HepG2 (cell line): ENCODE data around the gene FAM131C. TPM values are rescaled to one million over a fixed set of nuclear protein-coding genes. Genes with fewer than 3 reads are reported as not detected.

ENCODE experiments used
- ATAC-seq: fragments of 200-7000 bp; cut with Tn5 transposase; 3 replicates; pipeline ENCODE4 v1.9.1; 2020; ENCODE audit warnings: mild to moderate bottlenecking, moderate library complexity
- BruUV-seq: library from RNA; stranded (reverse); fragments of 400-500 nt; replicated peaks from 2 replicates; lab custom pipeline; 2021; lab: Mats Ljungman, UMichigan
- CTCF ChIA-PET: fragments of 300-600 bp; formaldehyde crosslinking; extraction: SDS; loops from one replicate; lab custom pipeline; 2021; ENCODE audit warnings: low total read pairs, inconsistent platforms, low intra/inter-chr PET ratio; lab: Yijun Ruan, JAX
- POLR2A ChIA-PET: fragments of 350-600 bp; sonication (Branson Sonifier 250); formaldehyde crosslinking; loops from one replicate; lab custom pipeline; 2020; ENCODE audit warnings: antibody characterized with exemption, inconsistent platforms; lab: Yijun Ruan, JAX
- DNase-seq: peaks from one replicate; pipeline ENCODE4 v3.0.0-alpha.2; 2015; ENCODE audit warnings: low spot score
- FAIRE-seq: peaks from 3 replicates; lab custom pipeline; 2011; peaks lifted over from hg19 to GRCh38; lab: Jason Lieb, UNC
- H2AFZ ChIP-seq: one replicate; pipeline ENCODE4 v1.6.1; 2011; ENCODE audit warnings: low read length, inconsistent platforms
- H3K27ac ChIP-seq: fragments of 300-600 bp; 3 replicates; pipeline ENCODE4 v1.8.0; 2011; ENCODE audit warnings: mixed run types, mild to moderate bottlenecking, mixed read lengths, low read length, inconsistent platforms; ENCODE audit not compliant: insufficient read depth; ENCODE audit errors: extremely low read length
- H3K27me3 ChIP-seq, 2 experiments: fragments of 200-600 bp in 1 of 2; 2 replicates in 1 of 2; 3 replicates in 1 of 2; pipeline versions ENCODE4 v1.6.0 to v1.8.0; 2011; ENCODE audit warnings: low read length in 2 of 2, mild to moderate bottlenecking in 2 of 2, moderate library complexity in 2 of 2, inconsistent platforms in 1 of 2; ENCODE audit not compliant: insufficient read depth in 2 of 2, control insufficient read depth in 1 of 2
- H3K36me3 ChIP-seq, 2 experiments: fragments of 200-600 bp in 1 of 2; replicated peaks in 1 of 2; 2 replicates in 1 of 2; 3 replicates in 1 of 2; pipeline versions ENCODE4 v1.5.1 to v1.8.0; 2011; ENCODE audit warnings: low read length in 2 of 2, inconsistent platforms in 1 of 2; ENCODE audit not compliant: insufficient read depth in 2 of 2, control insufficient read depth in 1 of 2
- H3K4me1 ChIP-seq: 2 replicates; pipeline ENCODE4 v1.5.1; 2012; ENCODE audit warnings: low read length, inconsistent platforms; ENCODE audit not compliant: insufficient read depth
- H3K4me2 ChIP-seq: 2 replicates; pipeline ENCODE4 v1.6.0; 2011; ENCODE audit warnings: low read depth, low read length, inconsistent platforms
- H3K4me3 ChIP-seq, 3 experiments: fragments of 200-600 bp in 1 of 3; sonication (generic), shearing (Covaris generic) in 1 of 3; replicated peaks in 1 of 3; 2 replicates each; pipeline ENCODE4 v1.5.1; 2011 to 2016; ENCODE audit warnings: low read length in 3 of 3, inconsistent platforms in 2 of 3, low read depth in 2 of 3, mild to moderate bottlenecking in 2 of 3, control low read depth in 1 of 3, mixed read lengths in 1 of 3; ENCODE audit not compliant: insufficient read depth in 1 of 3
- H3K79me2 ChIP-seq: one replicate; pipeline ENCODE4 v1.6.1; 2011; ENCODE audit warnings: low read length, inconsistent platforms; ENCODE audit not compliant: insufficient read depth
- H3K9ac ChIP-seq: 2 replicates; pipeline ENCODE4 v1.6.0; 2011; ENCODE audit warnings: mild to moderate bottlenecking, low read depth, low read length, inconsistent platforms; ENCODE audit not compliant: insufficient read depth
- H3K9me3 ChIP-seq: 2 replicates; pipeline ENCODE4 v1.5.1; 2012; ENCODE audit warnings: mild to moderate bottlenecking, low read length
- H4K20me1 ChIP-seq: 2 replicates; pipeline ENCODE4 v1.6.0; 2011; ENCODE audit warnings: inconsistent platforms, mild to moderate bottlenecking, low read length, moderate library complexity; ENCODE audit not compliant: insufficient read depth
- ATF3 ChIP-seq: sonication (generic); formaldehyde crosslinking; IDR thresholded peaks from 2 replicates; pipeline ENCODE4 v1.4.0; 2020; ENCODE audit warnings: missing genetic modification reagents
- CBX5 ChIP-seq: sonication (generic); formaldehyde crosslinking; IDR thresholded peaks from 2 replicates; pipeline ENCODE4 v1.4.0; 2020; ENCODE audit warnings: missing genetic modification reagents, borderline replicate concordance
- HIC2 ChIP-seq: sonication (generic); formaldehyde crosslinking; IDR thresholded peaks from 2 replicates; pipeline ENCODE4 v1.9.0; 2022; ENCODE audit warnings: low read depth, missing genetic modification reagents
- JUND ChIP-seq: sonication (generic); formaldehyde crosslinking; IDR thresholded peaks from 2 replicates; pipeline ENCODE4 v1.8.0; 2022; ENCODE audit warnings: mild to moderate bottlenecking, missing genetic modification reagents
- MAFF ChIP-seq: IDR thresholded peaks from 2 replicates; pipeline ENCODE4 v1.6.1; 2011; ENCODE audit warnings: low read depth, low read length, improper control_type of control experiment
- MAFK ChIP-seq, 2 experiments: IDR thresholded peaks in 1 of 2; conservative IDR thresholded peaks in 1 of 2; 2 replicates each; pipeline ENCODE4 v1.6.1; 2011; ENCODE audit warnings: improper control_type of control experiment in 2 of 2, low read length in 2 of 2
- MYPOP ChIP-seq: sonication (generic); formaldehyde crosslinking; IDR thresholded peaks from 2 replicates; pipeline ENCODE4 v1.8.1; 2023; ENCODE audit warnings: mild to moderate bottlenecking, moderate library complexity, missing genetic modification reagents
- PHB2 ChIP-seq: fragments of 450-650 bp; IDR thresholded peaks from 2 replicates; pipeline ENCODE4 v1.6.1; 2018; ENCODE audit not compliant: partially characterized antibody
- POGK ChIP-seq: sonication (generic); formaldehyde crosslinking; conservative IDR thresholded peaks from 2 replicates; pipeline ENCODE4 v1.8.0; 2022; ENCODE audit warnings: mild to moderate bottlenecking, moderate library complexity, missing genetic modification reagents
- PRMT3 ChIP-seq: sonication (generic); formaldehyde crosslinking; IDR thresholded peaks from 2 replicates; pipeline ENCODE4 v1.8.1; 2022; ENCODE audit warnings: low read depth, mild to moderate bottlenecking, moderate library complexity, missing genetic modification reagents, borderline replicate concordance
- TAF15 ChIP-seq: fragments of 200-400 bp; formaldehyde crosslinking; IDR thresholded peaks from one replicate; pipeline ENCODE4 v1.6.1; 2018; ENCODE audit warnings: mild to moderate bottlenecking, low read depth, low read length; ENCODE audit not compliant: poor library complexity, severe bottlenecking
- TBX2 ChIP-seq: sonication (generic); formaldehyde crosslinking; IDR thresholded peaks from 2 replicates; pipeline ENCODE4 v1.5.0; 2020; ENCODE audit warnings: missing genetic modification reagents, mild to moderate bottlenecking, borderline replicate concordance
- ZNF143 ChIP-seq: sonication (generic); formaldehyde crosslinking; IDR thresholded peaks from 2 replicates; pipeline ENCODE4 v1.4.0; 2020; ENCODE audit warnings: missing genetic modification reagents
- ZNF281 ChIP-seq: sonication (generic); formaldehyde crosslinking; IDR thresholded peaks from 2 replicates; pipeline ENCODE4 v1.4.0; 2020; ENCODE audit warnings: missing genetic modification reagents, borderline replicate concordance
- ZNF292 ChIP-seq: sonication (generic); formaldehyde crosslinking; IDR thresholded peaks from 2 replicates; pipeline ENCODE4 v1.8.1; 2022; ENCODE audit warnings: mild to moderate bottlenecking, low read depth, missing genetic modification reagents, borderline replicate concordance
- ZNF562 ChIP-seq: sonication (generic); formaldehyde crosslinking; IDR thresholded peaks from 2 replicates; pipeline ENCODE4 v1.8.0; 2022; ENCODE audit warnings: missing genetic modification reagents, borderline replicate concordance
- ZSCAN31 ChIP-seq: sonication (generic); formaldehyde crosslinking; IDR thresholded peaks from 2 replicates; pipeline ENCODE4 v1.5.0; 2020; ENCODE audit warnings: low read depth, mild to moderate bottlenecking, missing genetic modification reagents
- WGBS: methylation state at CpG from one replicate; pipeline ENCODE4 v1.1.6; 2017; ENCODE audit warnings: low lambda C conversion rate; 5-methylcytosine and 5-hydroxymethylcytosine counted together
- in situ Hi-C: cut with HindIII; loops from 2 replicates; pipeline ENCODE4 v1.10.0; 2017; ENCODE audit warnings: low pct_unique_long_range_greater_than_20kb; ENCODE audit not compliant: extremely low pct_ligation_motif_present
- intact Hi-C: fragments of 100-400 bp; cut with micrococcal nuclease; formaldehyde crosslinking; loops from one replicate; pipeline ENCODE4 v1.10.0; 2022; ENCODE audit not compliant: unreplicated experiment
- polyA plus RNA-seq, 8 experiments: library from polyadenylated mRNA; depleted of rRNA in 3 of 8; stranded (reverse) in 7 of 8; unstranded in 1 of 8; fragments of >200 nt; fragmentation: Illumina TruSeq in 4 of 8; extraction: Trizol in 4 of 8; gene quantifications; 2 replicates each; pipeline versions ENCODE4 v1.2.1 to v1.2.3, GENCODE V29; 2011 to 2016; ENCODE audit warnings: low read depth in 4 of 8, missing spikeins in 1 of 8, mixed read lengths in 1 of 8; ENCODE audit not compliant: insufficient read depth in 1 of 8
- total RNA-seq, 5 experiments: library from RNA; depleted of rRNA; stranded (reverse); fragments of >200 nt; fragmentation: Illumina TruSeq; extraction: Trizol; gene quantifications; 2 replicates each; pipeline ENCODE4 v1.2.3, GENCODE V29; 2016; ENCODE audit warnings: low read depth in 1 of 5

The FAM131C gene
- total and polyA plus RNA-seq, 2 of the 13 experiments (the other 11 are each of a cell fraction or from before 2014, with no cell fraction given): 0.07 TPM; not detected in 1

GRCh38 chr1:16088996-16089395 lies 15.5 kb upstream of the FAM131C start:
- BruUV-seq: no TSS peak
- TF ChIP-seq ATF3 (CRISPR knock-in tag) (no peak), ZNF292 (no peak), HIC2 (no peak), ZNF143 (CRISPR knock-in tag) (no peak), CBX5 (CRISPR knock-in tag) (no peak), ZSCAN31 (CRISPR knock-in tag) (no peak), MYPOP (no peak), TBX2 (no peak), MAFF (peak; percentile 28; the same call in 1 of the 2 replicates), TAF15 (no peak), ZNF562 (no peak), MAFK (conservative IDR thresholded peaks at IDR 0.05 in 1 of 2, IDR thresholded peaks at IDR 0.05 in 1 of 2; ENCODE audit: low read length in 2 of 2) (0 out of 4 replicates have a peak, but pooled peaks have one; percentile 11 to 29), POGK (CRISPR knock-in tag) (no peak), JUND (CRISPR knock-in tag) (no peak), PHB2 (no peak), ZNF281 (CRISPR knock-in tag) (no peak), PRMT3 (no peak)

More at GRCh38 chr1:16088996-16089395, 15.5 kb upstream of the FAM131C start:
- Histone ChIP-seq H3K36me3 (no peaks in the 10 kb centered on the region), H4K20me1 (no peaks in the 10 kb centered on the region), H3K79me2 (no peaks in the 10 kb centered on the region), H3K27ac (no peak overlapping the region), H2AFZ (no peak overlapping the region), H3K27me3 (peaks cover 2 to 60% of the 10 kb centered on the region in 2 experiments; a peak in 4 of 5 replicates), H3K4me1 (peaks cover 50% of the 10 kb centered on the region), H3K9ac (peak overlapping the region; percentile 8; the same call in 1 of the 2 replicates), H3K4me2 (peak overlapping the region; percentile 61; the same call in 1 of the 2 replicates), H3K4me3 (peak overlapping the region in 1 of 3 experiments; percentile 59; a peak in 1 of 6 replicates), H3K9me3 (no peaks in the 10 kb centered on the region)
- 6% methylated on average over 2 of the region's 9 CpGs for WGBS
- ATAC-seq (peak; percentile 49; the same call in 2 of the 3 replicates), FAIRE-seq (no peak), DNase-seq (no peak)
- intact Hi-C loops (no loop called here), in situ Hi-C loops (no loop called here)
- POLR2A ChIA-PET: no interaction called here
- CTCF ChIA-PET: no interaction called here
